Chondrocyte (in vitro differentiated cells): ENCODE results near the gene GLI2. TPM values are rescaled to one million over a fixed set of nuclear protein-coding genes. Genes with fewer than 3 reads are reported as not detected.

Source experiments
- DNase-seq: peaks from one replicate; pipeline ENCODE4 v3.0.0; 2021; ENCODE audit warnings: mixed read lengths, low spot score
- H3K27ac Mint-ChIP-seq: one replicate; pipeline ENCODE4 v1.8.0; 2021; ENCODE audit warnings: mild to moderate bottlenecking, moderate library complexity, mixed read lengths; ENCODE audit not compliant: unreplicated experiment
- H3K27me3 Mint-ChIP-seq: 2 replicates; pipeline ENCODE4 v1.8.0; 2021; ENCODE audit warnings: low read depth, mixed read lengths
- H3K36me3 Mint-ChIP-seq: 2 replicates; pipeline ENCODE4 v1.8.0; 2021; ENCODE audit warnings: low read depth, mixed read lengths
- H3K4me1 Mint-ChIP-seq: 2 replicates; pipeline ENCODE4 v1.8.0; 2021; ENCODE audit warnings: low read depth, mild to moderate bottlenecking, mixed read lengths
- H3K4me3 Mint-ChIP-seq: one replicate; pipeline ENCODE4 v1.8.0; 2021; ENCODE audit warnings: mild to moderate bottlenecking, moderate library complexity, mixed read lengths; ENCODE audit not compliant: unreplicated experiment
- H3K9me3 Mint-ChIP-seq: 2 replicates; pipeline ENCODE4 v1.8.0; 2021; ENCODE audit warnings: low read depth, mixed read lengths
- CTCF ChIP-seq: fragments of 200-600 bp; sonication (generic); IDR thresholded peaks from 2 replicates; pipeline ENCODE4 v1.5.0; 2021; ENCODE audit warnings: antibody characterized with exemption, mild to moderate bottlenecking, moderate library complexity
- total RNA-seq: library from RNA; stranded (reverse); gene quantifications from 3 replicates; pipeline ENCODE4 v1.2.1, GENCODE V29; 2021

GLI2 gene
- total RNA-seq, 1 donor from 2014 or later = 36.0 TPM

- peak; percentile 52 for DNase-seq
- Mint-ChIP-seq H3K4me1 (peaks cover 24% of the 10 kb centered on the region), H3K36me3 (no peaks in the 10 kb centered on the region), H3K9me3 (peaks cover 19% of the 10 kb centered on the region), H3K27ac (peak overlapping the region; percentile 84), H3K27me3 (no peaks in the 10 kb centered on the region), H3K4me3 (no peak overlapping the region)
- no peak for TF ChIP-seq CTCF
Observed at GRCh38 chr2:120722246-120722567, 13.5 kb upstream of the GLI2 start.

GRCh38 chr2:120722568-120723421, 12.9 kb upstream of the GLI2 start:
- H3K9me3 Mint-ChIP-seq = peaks cover 19% of the 10 kb centered on the region
- H3K27ac Mint-ChIP-seq = peak overlapping the region; percentile 84
- no peak for TF ChIP-seq CTCF
- H3K27me3 Mint-ChIP-seq = no peaks in the 10 kb centered on the region
- no peaks in the 10 kb centered on the region for H3K36me3 Mint-ChIP-seq
- peaks cover 24% of the 10 kb centered on the region for H3K4me1 Mint-ChIP-seq
- peak; percentile 35 for DNase-seq
- peak overlapping the region; percentile 17 for H3K4me3 Mint-ChIP-seq

- Mint-ChIP-seq H3K4me1 (peaks cover 26% of the 10 kb centered on the region), H3K27ac (no peak overlapping the region), H3K27me3 (no peaks in the 10 kb centered on the region), H3K9me3 (peaks cover 19% of the 10 kb centered on the region), H3K36me3 (no peaks in the 10 kb centered on the region), H3K4me3 (no peak overlapping the region)
- no peak for DNase-seq
- TF ChIP-seq CTCF = no peak
Observed at GRCh38 chr2:120726245-120726644, 9.4 kb upstream of the GLI2 start.

- Mint-ChIP-seq H3K27ac (peak overlapping the region; percentile 25), H3K4me3 (no peak overlapping the region), H3K9me3 (peaks cover 12% of the 10 kb centered on the region), H3K4me1 (peaks cover 23% of the 10 kb centered on the region), H3K36me3 (peaks cover 2% of the 10 kb centered on the region), H3K27me3 (no peaks in the 10 kb centered on the region)
- no peak for TF ChIP-seq CTCF
- no peak for DNase-seq
Observed at GRCh38 chr2:120729406-120730399, 6.0 kb upstream of the GLI2 start.

- Mint-ChIP-seq H3K4me3 (no peak overlapping the region), H3K9me3 (peaks cover 5% of the 10 kb centered on the region), H3K27ac (no peak overlapping the region), H3K4me1 (peaks cover 28% of the 10 kb centered on the region), H3K36me3 (peaks cover 2% of the 10 kb centered on the region), H3K27me3 (no peaks in the 10 kb centered on the region)
- no peak for DNase-seq
- no peak for TF ChIP-seq CTCF
Observed at GRCh38 chr2:120731175-120731574, 4.5 kb upstream of the GLI2 start.
